OCI-LY3 (cell line): ENCODE results near the gene DOCK1.

Experiments used
- EZH2phosphoT487 ChIP-seq: fragments of 200-600 bp; shearing (Covaris generic); IDR thresholded peaks from 2 replicates; pipeline ENCODE4 v1.6.1; 2018; ENCODE audit warnings: antibody characterized with exemption, mixed run types, low read depth
- TF ChIP-seq, protein P1 (sequence below): fragments of 200-600, 300-600 bp; sonication (generic); IDR thresholded peaks from 2 replicates; pipeline ENCODE4 v1.5.1; 2014; ENCODE audit warnings: antibody characterized with exemption, low read length, low read depth

DNA sequence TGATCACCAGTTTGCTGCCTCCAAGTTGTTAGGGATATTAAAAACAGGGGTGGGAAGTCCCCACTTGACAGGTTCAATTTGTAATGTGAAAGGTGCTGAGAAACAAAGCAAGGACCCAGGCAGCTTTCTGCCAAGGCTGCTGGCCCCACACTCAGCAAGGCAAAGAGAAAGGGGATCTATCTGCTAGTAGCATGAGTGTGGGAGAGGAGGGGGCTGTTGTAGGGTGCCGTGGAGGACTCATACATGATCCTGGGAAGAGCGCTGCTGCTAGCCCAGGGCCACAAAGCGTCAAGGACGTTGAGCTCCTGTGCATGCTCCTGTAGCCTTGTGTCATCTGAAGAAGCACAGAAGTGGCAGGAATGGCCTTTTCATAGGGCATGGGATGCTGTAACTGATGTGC lies 387.7 kb downstream of the DOCK1 start:
- TF ChIP-seq EZH2phosphoT487, result no peak
- TF ChIP-seq, protein P1, sequence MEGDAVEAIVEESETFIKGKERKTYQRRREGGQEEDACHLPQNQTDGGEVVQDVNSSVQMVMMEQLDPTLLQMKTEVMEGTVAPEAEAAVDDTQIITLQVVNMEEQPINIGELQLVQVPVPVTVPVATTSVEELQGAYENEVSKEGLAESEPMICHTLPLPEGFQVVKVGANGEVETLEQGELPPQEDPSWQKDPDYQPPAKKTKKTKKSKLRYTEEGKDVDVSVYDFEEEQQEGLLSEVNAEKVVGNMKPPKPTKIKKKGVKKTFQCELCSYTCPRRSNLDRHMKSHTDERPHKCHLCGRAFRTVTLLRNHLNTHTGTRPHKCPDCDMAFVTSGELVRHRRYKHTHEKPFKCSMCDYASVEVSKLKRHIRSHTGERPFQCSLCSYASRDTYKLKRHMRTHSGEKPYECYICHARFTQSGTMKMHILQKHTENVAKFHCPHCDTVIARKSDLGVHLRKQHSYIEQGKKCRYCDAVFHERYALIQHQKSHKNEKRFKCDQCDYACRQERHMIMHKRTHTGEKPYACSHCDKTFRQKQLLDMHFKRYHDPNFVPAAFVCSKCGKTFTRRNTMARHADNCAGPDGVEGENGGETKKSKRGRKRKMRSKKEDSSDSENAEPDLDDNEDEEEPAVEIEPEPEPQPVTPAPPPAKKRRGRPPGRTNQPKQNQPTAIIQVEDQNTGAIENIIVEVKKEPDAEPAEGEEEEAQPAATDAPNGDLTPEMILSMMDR, result no peak
